Fibroblast of peridontal ligament (primary cell): ENCODE measurements around the gene SP6.

Experiments used
- DNase-seq: peaks from one replicate; pipeline ENCODE4 v3.0.0-alpha.2; 2010; ENCODE audit errors: extremely low read depth

Gene SP6

GRCh38 chr17:47812146-47812920 lies 38.6 kb downstream of the SP6 start:
- DNase-seq, result no peak

DNA sequence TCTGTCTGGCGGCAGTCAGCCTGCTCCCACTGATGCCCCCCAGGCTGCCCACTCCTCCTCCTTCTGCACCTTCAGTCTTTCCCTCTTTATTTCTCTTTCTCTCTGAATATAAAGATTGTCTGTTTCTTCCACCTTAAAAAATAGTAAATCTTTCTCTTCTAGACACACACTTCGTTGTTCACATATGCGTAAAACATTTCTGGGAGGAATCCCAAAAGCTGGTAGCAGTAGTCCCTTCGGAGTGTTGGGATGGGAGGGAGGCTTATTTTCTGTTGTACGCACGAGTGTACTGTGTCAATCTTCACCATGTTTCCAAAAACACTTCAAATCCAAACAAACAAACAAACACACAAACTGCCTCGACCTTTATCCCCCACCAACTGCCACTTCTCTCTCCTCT lies 39.3 kb downstream of the SP6 start:
- DNase-seq, result no peak

- DNase-seq, result no peak
Measured at GRCh38 chr17:47810901-47811635, 39.9 kb downstream of the SP6 start.

GRCh38 chr17:47810200-47810821 lies 40.7 kb downstream of the SP6 start:
- DNase-seq, result peak; percentile 88

DNA sequence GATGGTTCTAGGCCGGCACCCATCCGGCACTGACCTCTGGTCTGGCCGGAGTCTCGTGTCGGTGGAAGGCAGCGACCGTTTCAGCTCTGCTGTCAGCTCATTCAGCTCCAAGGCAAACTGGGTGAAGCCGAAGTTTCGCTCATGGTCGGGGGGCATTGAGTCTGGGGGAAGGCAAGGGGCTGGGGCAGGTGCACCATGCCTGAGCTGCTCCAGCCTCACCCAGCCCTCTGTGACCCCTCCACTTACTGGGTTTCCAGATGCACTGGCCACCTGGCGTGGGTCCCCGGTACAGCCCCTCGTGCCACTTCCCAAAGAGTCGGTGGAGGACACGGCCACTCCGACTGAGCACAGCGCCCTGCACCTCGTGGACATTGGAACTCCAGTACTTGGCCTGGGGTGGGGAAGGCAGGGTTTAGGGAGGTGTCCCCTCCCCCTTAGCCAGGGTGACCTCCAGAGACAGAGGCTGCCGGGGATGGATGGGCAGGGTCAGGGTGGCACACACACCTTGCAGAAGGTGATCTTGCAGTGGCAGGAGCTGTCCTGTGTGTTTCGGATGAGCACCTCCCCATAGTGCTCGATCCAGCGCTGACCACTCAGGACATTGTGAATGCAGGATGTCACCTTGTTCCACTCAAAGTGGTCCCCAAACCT lies 42.0 kb downstream of the SP6 start:
- DNase-seq, result no peak

DNA sequence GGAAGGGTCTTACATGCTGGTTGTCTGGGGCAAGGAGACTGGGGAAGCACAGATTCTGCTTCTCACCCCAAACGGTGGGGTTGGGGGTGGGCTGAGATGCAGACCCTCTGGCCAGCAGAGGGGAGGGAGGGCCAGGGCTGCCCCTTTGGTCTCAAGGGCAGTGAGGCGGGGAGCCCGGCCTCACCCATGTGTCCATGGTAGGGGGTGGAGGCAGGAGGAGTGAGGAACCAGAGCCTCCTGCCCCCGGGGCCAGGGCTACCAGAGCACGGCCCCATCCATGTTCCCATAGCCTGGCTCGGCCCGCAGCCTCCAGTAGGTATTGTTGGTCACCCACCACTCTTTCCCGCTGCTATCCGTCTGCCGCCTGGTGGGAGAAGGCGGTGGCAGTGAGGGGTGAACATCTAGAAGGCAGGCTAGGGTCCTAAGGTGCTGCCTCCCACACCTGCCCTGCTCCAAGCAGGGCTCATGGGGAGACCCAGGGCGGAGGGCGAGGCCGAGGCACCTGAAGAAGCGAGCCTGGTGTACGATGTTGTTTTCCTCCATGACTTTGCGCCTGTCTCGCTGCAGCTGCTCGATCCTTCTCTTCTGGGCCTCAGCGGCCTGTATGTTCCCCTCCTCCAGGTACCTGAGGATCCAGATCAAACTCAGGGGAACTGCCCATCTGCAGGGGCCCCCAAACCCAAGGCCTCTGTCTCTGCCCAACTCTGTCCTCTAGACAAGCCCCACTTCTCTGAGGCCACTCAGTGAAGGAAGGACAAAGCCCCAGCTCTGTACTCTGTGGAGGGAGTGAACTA lies 42.7 kb downstream of the SP6 start:
- no peak for DNase-seq

- DNase-seq, result no peak
Measured at GRCh38 chr17:47807421-47807820, 43.5 kb downstream of the SP6 start.

DNA sequence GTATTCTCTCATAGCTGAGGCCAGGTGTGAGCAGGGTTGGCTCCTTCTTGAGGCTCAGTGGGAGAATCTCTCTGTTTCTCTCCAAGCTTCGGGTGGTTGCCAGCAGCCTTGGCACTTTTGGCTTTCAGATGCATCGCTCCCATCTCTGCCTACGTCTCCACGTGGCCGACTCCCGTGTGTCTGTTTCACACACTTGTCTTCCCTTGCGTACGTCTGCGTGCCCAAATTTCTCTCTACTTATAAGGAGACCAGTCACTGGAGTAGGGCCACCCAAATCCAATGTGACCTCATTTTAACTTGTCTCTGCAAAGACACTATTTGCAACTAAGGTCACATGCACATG lies 44.1 kb downstream of the SP6 start:
- no peak for DNase-seq

- no peak for DNase-seq
Measured at GRCh38 chr17:47806026-47806912, 44.7 kb downstream of the SP6 start.

GRCh38 chr17:47804461-47804860 lies 46.5 kb downstream of the SP6 start:
- no peak for DNase-seq

DNA sequence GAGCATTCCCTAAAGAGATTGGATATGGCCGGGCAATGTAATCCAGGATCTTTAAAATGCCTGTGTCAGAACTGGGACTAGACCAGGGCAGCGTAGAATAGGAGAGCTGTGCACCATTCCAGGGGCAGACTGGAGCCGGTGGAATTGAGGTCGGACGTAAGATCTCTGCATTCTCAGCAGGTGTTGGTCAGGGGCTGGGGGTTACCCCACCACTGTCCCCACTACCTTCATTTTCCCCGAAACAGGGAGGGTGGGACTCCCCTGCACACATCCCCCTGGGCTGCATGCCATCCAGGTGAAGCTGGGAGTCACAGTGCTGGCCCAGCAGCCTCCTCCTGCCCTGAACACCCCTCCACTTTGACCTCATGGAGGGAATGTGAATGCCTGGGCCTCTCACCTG lies 47.2 kb downstream of the SP6 start:
- DNase-seq, result no peak

DNA sequence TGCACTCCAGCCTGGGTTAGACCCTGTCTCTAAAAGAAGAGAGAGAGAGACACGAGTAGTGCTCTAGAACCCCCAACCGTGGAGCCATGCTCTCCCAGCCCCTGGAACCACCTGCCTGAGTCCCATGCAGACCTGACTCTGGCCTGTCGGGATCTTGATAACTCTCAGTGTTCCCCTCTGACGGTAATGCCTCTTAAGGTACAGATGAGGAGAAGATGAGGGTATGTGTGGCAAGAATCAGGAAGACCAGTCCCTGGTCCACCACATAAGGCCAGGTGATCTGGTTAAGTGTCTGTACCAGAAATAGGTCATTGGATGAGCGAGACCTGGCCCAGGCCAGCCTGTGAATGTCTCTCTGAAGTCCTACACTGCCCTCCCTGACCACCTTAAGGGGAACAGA lies 47.8 kb downstream of the SP6 start:
- DNase-seq, result no peak

DNA sequence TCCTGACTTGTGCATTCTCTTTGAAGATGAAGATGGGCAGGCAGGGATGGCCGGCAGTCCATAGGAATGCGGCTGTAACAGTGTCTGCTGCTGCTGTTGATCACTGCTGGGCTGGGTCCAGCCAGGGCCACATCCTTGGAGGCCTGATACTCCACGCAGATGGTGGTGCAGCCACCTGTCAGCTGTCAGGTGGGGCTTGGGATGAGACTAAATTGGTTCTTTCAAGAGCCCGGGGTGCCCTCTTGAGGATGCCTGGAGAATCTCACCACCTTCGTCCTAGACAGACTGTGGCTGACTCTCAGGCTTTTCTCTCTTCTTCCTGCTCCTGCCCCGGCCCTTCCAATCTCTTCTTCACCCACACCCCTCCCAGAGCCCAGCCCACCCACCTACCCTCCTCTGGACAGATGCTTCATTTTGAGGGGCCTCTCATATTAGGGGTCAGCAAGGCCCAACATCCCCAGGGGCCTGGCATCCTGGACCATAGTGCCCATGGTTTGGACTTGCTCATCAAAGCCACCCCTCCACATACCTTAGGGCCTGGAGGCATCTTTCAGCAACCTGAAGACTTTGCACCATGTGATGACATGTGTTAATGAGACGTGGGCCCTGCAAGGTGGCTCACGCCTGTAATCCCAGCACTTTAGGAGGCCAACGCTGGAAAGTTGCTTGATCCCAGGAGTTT lies 48.5 kb downstream of the SP6 start:
- peak; percentile 35 for DNase-seq

DNA sequence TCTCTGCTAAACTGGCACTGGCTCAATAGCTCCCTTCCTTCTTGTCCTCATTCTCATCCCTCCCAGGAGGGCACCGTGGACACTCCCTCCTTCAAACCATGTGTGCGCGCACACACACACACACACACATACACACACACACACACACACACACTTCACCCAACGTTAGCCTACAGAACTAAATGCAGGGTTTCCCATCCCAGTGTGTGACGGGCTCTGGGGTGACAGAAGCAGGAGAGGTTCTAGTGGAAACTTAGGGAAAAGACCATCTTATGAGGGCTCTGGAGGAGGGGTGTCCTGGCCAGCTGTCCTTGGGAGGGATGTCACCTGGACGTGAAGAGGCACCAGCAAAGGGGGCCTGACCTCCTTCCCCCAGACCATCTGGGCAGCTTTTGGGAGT lies 49.1 kb downstream of the SP6 start:
- no peak for DNase-seq

DNA sequence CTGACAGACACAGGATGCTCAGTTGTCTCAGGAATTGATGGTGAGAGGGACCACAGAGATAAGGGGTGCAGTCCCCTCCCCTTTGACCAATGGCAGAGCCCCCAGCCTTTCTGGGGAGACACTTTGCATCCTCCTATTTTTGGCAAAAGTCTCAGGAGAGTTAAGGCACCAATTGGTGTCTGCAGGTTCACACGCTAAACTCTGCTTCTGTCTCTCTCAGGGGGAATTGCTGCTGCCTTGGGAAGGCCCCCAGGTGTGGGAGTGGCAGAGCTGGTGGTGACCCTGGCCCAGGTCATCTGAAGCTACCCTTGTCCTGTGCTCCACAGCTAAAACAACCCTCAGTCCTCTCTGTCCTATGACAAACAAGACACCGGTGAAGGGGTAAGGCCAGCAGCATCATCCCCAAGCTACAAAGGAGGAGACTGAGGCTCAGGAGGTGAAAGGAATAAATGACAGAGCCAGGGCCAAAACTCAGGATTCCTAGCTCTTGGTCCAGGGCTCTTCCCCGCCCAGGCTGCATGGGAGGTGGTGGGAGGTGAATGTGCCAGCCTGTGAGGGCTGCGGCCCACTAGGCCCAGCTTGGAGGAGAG lies 49.7 kb downstream of the SP6 start:
- DNase-seq, result no peak

GRCh38 chr17:47800686-47801085 lies 50.3 kb downstream of the SP6 start:
- DNase-seq, result no peak

- peak; percentile 8 for DNase-seq
Measured at GRCh38 chr17:47797797-47798196, 53.2 kb downstream of the SP6 start.
